ENCODE data around the gene TMEM25.

GRCh38 chr11:118560806-118561205 is 29.8 kb downstream of the TMEM25 start:
- TF ChIP-seq POLR2A (IDR thresholded peaks at IDR 0.05), result no peak
- no peak for TF ChIP-seq CTCF (IDR thresholded peaks at IDR 0.05)
